Keratinocyte (primary cell): ENCODE measurements around the gene RAB38. TPM values are rescaled to one million over a fixed set of nuclear protein-coding genes. Genes with fewer than 3 reads are reported as not detected.

Experiments used
- DNase-seq: peaks from one replicate; pipeline ENCODE4 v3.0.0-alpha.2; 2011; ENCODE audit warnings: low read depth, missing footprints, low spot score
- FAIRE-seq: peaks from 2 replicates; lab custom pipeline; 2011; peaks lifted over from hg19 to GRCh38; lab: Jason Lieb, UNC
- H2AFZ ChIP-seq: 2 replicates; pipeline ENCODE4 v1.6.0; 2012; ENCODE audit warnings: low read length, control low read depth, inconsistent platforms; ENCODE audit not compliant: control insufficient read depth
- H3K27ac ChIP-seq: 2 replicates; pipeline ENCODE4 v1.5.1; 2011; ENCODE audit warnings: low read length; ENCODE audit not compliant: control insufficient read depth, insufficient read depth
- H3K27me3 ChIP-seq: 3 replicates; pipeline ENCODE4 v1.6.0; 2011; ENCODE audit warnings: low read length; ENCODE audit not compliant: control insufficient read depth, insufficient read depth; ENCODE audit errors: extremely low read depth
- H3K36me3 ChIP-seq, 2 experiments: 2 replicates in 1 of 2; 3 replicates in 1 of 2; pipeline ENCODE4 v1.5.1; 2011; ENCODE audit warnings: low read length in 2 of 2, mild to moderate bottlenecking in 1 of 2; ENCODE audit not compliant: control insufficient read depth in 2 of 2, insufficient read depth in 2 of 2; ENCODE audit errors: extremely low read depth in 1 of 2
- H3K4me1 ChIP-seq: 3 replicates; pipeline ENCODE4 v1.5.1; 2011; ENCODE audit warnings: low read length; ENCODE audit not compliant: control insufficient read depth, insufficient read depth; ENCODE audit errors: extremely low read depth
- H3K4me2 ChIP-seq: 3 replicates; pipeline ENCODE4 v1.6.0; 2011; ENCODE audit warnings: low read depth, low read length; ENCODE audit not compliant: control insufficient read depth, insufficient read depth; ENCODE audit errors: extremely low read depth
- H3K4me3 ChIP-seq, 3 experiments: fragments of 200-600 bp in 1 of 3; sonication (generic) in 1 of 3; 2 replicates in 2 of 3; 3 replicates in 1 of 3; pipeline ENCODE4 v1.5.1; 2011 to 2016; ENCODE audit warnings: low read length in 3 of 3, mild to moderate bottlenecking in 3 of 3, control low read depth in 2 of 3, inconsistent platforms in 1 of 3, low read depth in 1 of 3, mixed read lengths in 1 of 3, mixed run types in 1 of 3, moderate library complexity in 1 of 3; ENCODE audit not compliant: control insufficient read depth in 2 of 3, insufficient read depth in 2 of 3; ENCODE audit errors: extremely low read depth in 1 of 3
- H3K79me2 ChIP-seq: 2 replicates; pipeline ENCODE4 v1.6.0; 2012; ENCODE audit warnings: low read length; ENCODE audit not compliant: control insufficient read depth, insufficient read depth
- H3K9ac ChIP-seq: 3 replicates; pipeline ENCODE4 v1.6.0; 2011; ENCODE audit warnings: low read length; ENCODE audit not compliant: control insufficient read depth, insufficient read depth; ENCODE audit errors: extremely low read depth
- H3K9me1 ChIP-seq: 3 replicates; pipeline ENCODE4 v1.6.0; 2011; ENCODE audit warnings: low read length; ENCODE audit not compliant: control insufficient read depth, insufficient read depth; ENCODE audit errors: extremely low read depth
- H3K9me3 ChIP-seq: 2 replicates; pipeline ENCODE4 v1.5.1; 2012; ENCODE audit warnings: low read depth, low read length; ENCODE audit not compliant: control insufficient read depth
- H4K20me1 ChIP-seq: 3 replicates; pipeline ENCODE4 v1.6.0; 2011; ENCODE audit warnings: low read length; ENCODE audit not compliant: control insufficient read depth, insufficient read depth; ENCODE audit errors: extremely low read depth
- CTCF ChIP-seq, 3 experiments: IDR thresholded peaks in 1 of 3; conservative IDR thresholded peaks in 1 of 3; optimal IDR thresholded peaks in 1 of 3; 2 replicates in 2 of 3; 3 replicates in 1 of 3; pipeline versions ENCODE3 to v1.5.1; 2011; ENCODE audit warnings: low read length in 3 of 3, mild to moderate bottlenecking in 3 of 3, moderate library complexity in 2 of 3, control low read depth in 1 of 3, inconsistent platforms in 1 of 3; ENCODE audit not compliant: insufficient read depth in 2 of 3; ENCODE audit errors: extremely low read depth in 1 of 3
- EZH2 ChIP-seq: IDR thresholded peaks from one replicate; pipeline ENCODE4 v1.6.1; 2012; ENCODE audit warnings: inconsistent platforms, mild to moderate bottlenecking, low read length, moderate library complexity
- dilution Hi-C: fragments of 300-500 bp; cut with MboI; formaldehyde crosslinking; loops from one replicate; pipeline ENCODE4 v1.7.0; 2020; ENCODE audit warnings: low sequenced_read_pairs; ENCODE audit not compliant: extremely low pct_ligation_motif_present
- polyA plus RNA-seq, 5 experiments: library from polyadenylated mRNA; depleted of rRNA in 3 of 5; stranded (reverse) in 3 of 5; stranded (forward) in 1 of 5; unstranded in 1 of 5; fragments of >200 nt; gene quantifications; 1 replicate in 1 of 5; 2 replicates in 3 of 5; 3 replicates in 1 of 5; pipeline versions ENCODE4 v1.2.1 to v1.2.3, GENCODE V29; 2011 to 2012; ENCODE audit warnings: missing spikeins in 2 of 5, low read depth in 1 of 5, low replicate concordance in 1 of 5

RAB38 gene
- polyA plus RNA-seq, 1 donor (not counting 4 experiments of a cell fraction or from before 2014, with no cell fraction given) = 146 TPM

GRCh38 chr11:88164320-88164719 lies 10.9 kb downstream of the RAB38 start:
- dilution Hi-C loops = no loop called here
- Histone ChIP-seq H3K27ac (no peak overlapping the region), H4K20me1 (no peaks in the 10 kb centered on the region), H3K9ac (no peak overlapping the region), H3K4me2 (no peak overlapping the region), H2AFZ (no peak overlapping the region), H3K36me3 (peaks cover 0 to 14% of the 10 kb centered on the region in 2 experiments), H3K79me2 (peaks cover 89% of the 10 kb centered on the region), H3K9me1 (no peaks in the 10 kb centered on the region), H3K4me1 (peaks cover 7% of the 10 kb centered on the region), H3K9me3 (no peaks in the 10 kb centered on the region), H3K27me3 (no peaks in the 10 kb centered on the region), H3K4me3 (no peak overlapping the region)
- TF ChIP-seq CTCF (optimal IDR thresholded peaks at IDR 0.05 in 1 of 3, IDR thresholded peaks at IDR 0.05 in 1 of 3, conservative IDR thresholded peaks at IDR 0.05 in 1 of 3; ENCODE audit: extremely low read depth in 1 of 3, insufficient read depth in 2 of 3, low read length in 3 of 3) = no peak
- TF ChIP-seq EZH2 = no peak
- DNase-seq (no peak), FAIRE-seq (no peak)

DNA sequence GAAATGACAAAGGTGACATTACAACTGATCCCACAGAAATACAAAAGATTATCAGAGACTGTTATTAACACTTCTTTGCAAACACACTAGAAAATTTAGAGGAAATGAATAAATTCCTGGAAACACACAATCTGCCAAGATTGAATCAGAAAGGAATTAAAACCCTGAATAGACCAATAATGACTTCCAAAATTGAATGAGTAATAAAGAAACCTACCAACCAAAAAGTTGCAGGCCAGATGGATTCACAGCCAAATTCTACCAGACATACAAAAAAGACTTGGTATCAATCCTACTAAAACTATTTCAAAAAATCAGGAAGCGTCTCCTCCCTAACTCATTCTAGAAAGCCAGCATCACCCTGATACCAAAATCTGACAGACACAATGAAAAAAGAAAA lies 17.2 kb downstream of the RAB38 start:
- H3K27me3 ChIP-seq = no peaks in the 10 kb centered on the region
- peaks cover 86% of the 10 kb centered on the region for H3K79me2 ChIP-seq
- H3K36me3 ChIP-seq = peaks cover 0 to 8% of the 10 kb centered on the region in 2 experiments
- H3K9me1 ChIP-seq = no peaks in the 10 kb centered on the region
- H2AFZ ChIP-seq = no peak overlapping the region
- no peak overlapping the region for H3K4me2 ChIP-seq
- H3K9me3 ChIP-seq = peaks cover 7% of the 10 kb centered on the region
- no peak overlapping the region for H3K27ac ChIP-seq
- dilution Hi-C loops = no loop called here
- no peak overlapping the region for H3K4me3 ChIP-seq
- TF ChIP-seq EZH2 (no peak), CTCF (optimal IDR thresholded peaks at IDR 0.05 in 1 of 3, IDR thresholded peaks at IDR 0.05 in 1 of 3, conservative IDR thresholded peaks at IDR 0.05 in 1 of 3; ENCODE audit: extremely low read depth in 1 of 3, insufficient read depth in 2 of 3, low read length in 3 of 3) (no peak)
- FAIRE-seq (no peak), DNase-seq (no peak)
- H3K4me1 ChIP-seq = no peaks in the 10 kb centered on the region
- no peaks in the 10 kb centered on the region for H4K20me1 ChIP-seq
- H3K9ac ChIP-seq = no peak overlapping the region
